BJ (cell line): ENCODE measurements around the gene CGA. TPM values are rescaled to one million over a fixed set of nuclear protein-coding genes. Genes with fewer than 3 reads are reported as not detected.

Experiments used
- CTCF ChIA-PET: fragments of 350-600 bp; formaldehyde crosslinking; extraction: SDS; loops from one replicate; lab custom pipeline; 2021; ENCODE audit warnings: antibody characterized with exemption, inconsistent platforms; lab: Yijun Ruan, JAX
- POLR2A ChIA-PET: fragments of 300-600 bp; sonication (Branson Sonifier 250); formaldehyde crosslinking; extraction: SDS; loops from one replicate; lab custom pipeline; 2021; ENCODE audit warnings: antibody characterized with exemption; lab: Charles Lee
- DNase-seq: peaks from one replicate; pipeline ENCODE4 v3.0.0-alpha.2; 2011; ENCODE audit warnings: low read depth
- H3K27me3 ChIP-seq: 2 replicates; pipeline ENCODE4 v1.6.0; 2011; ENCODE audit warnings: low read length; ENCODE audit not compliant: control insufficient read depth, insufficient read depth
- H3K36me3 ChIP-seq: 2 replicates; pipeline ENCODE4 v1.5.1; 2011; ENCODE audit warnings: low read length; ENCODE audit not compliant: control insufficient read depth, insufficient read depth
- H3K4me3 ChIP-seq: 2 replicates; pipeline ENCODE4 v1.5.1; 2011; ENCODE audit warnings: low read depth, mild to moderate bottlenecking, control low read depth, low read length
- CTCF ChIP-seq: IDR thresholded peaks from 2 replicates; pipeline ENCODE4 v1.5.1; 2011; ENCODE audit warnings: low read depth, mild to moderate bottlenecking, control low read depth, inconsistent platforms, low read length, moderate library complexity; ENCODE audit not compliant: insufficient read depth
- polyA plus RNA-seq: library from polyadenylated mRNA; depleted of rRNA; stranded (reverse); fragments of >200 nt; gene quantifications from 2 replicates; pipeline ENCODE4 v1.2.3, GENCODE V29; 2011; rRNA removed

CGA gene
- polyA plus RNA-seq, 1 experiment: 2.6 TPM

GRCh38 chr6:87054143-87054833, 40.6 kb downstream of the CGA start:
- CTCF ChIA-PET: no interaction called here
- DNase-seq: no peak
- Histone ChIP-seq H3K4me3 (no peak overlapping the region), H3K27me3 (no peaks in the 10 kb centered on the region), H3K36me3 (no peaks in the 10 kb centered on the region)
- POLR2A ChIA-PET: no interaction called here
- TF ChIP-seq CTCF: no peak

- Histone ChIP-seq H3K27me3 (no peaks in the 10 kb centered on the region), H3K4me3 (no peak overlapping the region), H3K36me3 (no peaks in the 10 kb centered on the region)
- ChIA-PET CTCF (no interaction called here), POLR2A (no interaction called here)
- no peak for DNase-seq
- no peak for TF ChIP-seq CTCF
Observed at GRCh38 chr6:87053312-87053711, 41.6 kb downstream of the CGA start.

- TF ChIP-seq CTCF: no peak
- no peak overlapping the region for H3K4me3 ChIP-seq
- ChIA-PET CTCF (no interaction called here), POLR2A (no interaction called here)
- no peaks in the 10 kb centered on the region for H3K36me3 ChIP-seq
- DNase-seq: no peak
- H3K27me3 ChIP-seq: no peaks in the 10 kb centered on the region
Observed at GRCh38 chr6:87049779-87050178, 45.1 kb downstream of the CGA start.

GRCh38 chr6:87045521-87046075, 49.3 kb downstream of the CGA start:
- no peaks in the 10 kb centered on the region for H3K36me3 ChIP-seq
- ChIA-PET CTCF (no interaction called here), POLR2A (no interaction called here)
- TF ChIP-seq CTCF: no peak
- no peaks in the 10 kb centered on the region; the same call in 1 of the 2 replicates for H3K27me3 ChIP-seq
- no peak for DNase-seq
- no peak overlapping the region for H3K4me3 ChIP-seq

GRCh38 chr6:87040729-87041128, 54.2 kb downstream of the CGA start:
- ChIA-PET CTCF (no interaction called here), POLR2A (no interaction called here)
- no peak for DNase-seq
- H3K36me3 ChIP-seq: no peaks in the 10 kb centered on the region
- no peak for TF ChIP-seq CTCF
- H3K4me3 ChIP-seq: no peak overlapping the region
- no peaks in the 10 kb centered on the region; the same call in 1 of the 2 replicates for H3K27me3 ChIP-seq

Other genes starting within 250 kb of the CGA start
- not detected in 2 replicates for gene HTR1E, start 157.6 kb downstream of the CGA start, polyA plus RNA-seq
- gene ZNF292, start 60.5 kb upstream of the CGA start, polyA plus RNA-seq: 4.1 and 8.5 TPM in 2 replicates
- 1.2 and 3.0 TPM in 2 replicates for gene SMIM8, start 227.5 kb upstream of the CGA start, polyA plus RNA-seq
- gene GJB7, start 234.2 kb upstream of the CGA start, polyA plus RNA-seq: not detected in 2 replicates
- gene C6orf163, start 249.7 kb upstream of the CGA start, polyA plus RNA-seq: 0.20 and 0.78 TPM in 2 replicates